Gastrocnemius medialis (tissue), 4 donors: ENCODE results near the gene MC5R. TPM values are rescaled to one million over a fixed set of nuclear protein-coding genes. Genes with fewer than 3 reads are reported as not detected.

Experiments used
- ATAC-seq, 2 donors: fragments of 150-250 bp; one replicate each; pipeline ENCODE4 v1.9.1; 2016
- DNase-seq, 2 donors: peaks; one replicate each; pipeline ENCODE4 v3.0.0-alpha.2; 2019
- H3K27ac ChIP-seq, 4 donors: fragments of 200-600 bp; sonication (generic); 1 replicate in 1 of 4; 2 replicates in 3 of 4; pipeline ENCODE4 v1.5.1; 2016 to 2018; ENCODE audit warnings: mild to moderate bottlenecking in 2 of 4, moderate library complexity in 1 of 4
- H3K27me3 ChIP-seq, 3 donors: fragments of 200-600 bp; sonication (generic) in 2 of 3; 1 replicate in 1 of 3; 2 replicates in 2 of 3; pipeline versions ENCODE4 v1.5.1 to v1.6.0; 2016 to 2019; ENCODE audit warnings: mild to moderate bottlenecking in 1 of 3, moderate library complexity in 1 of 3
- H3K36me3 ChIP-seq, 2 donors: fragments of 200-600 bp; sonication (generic) in 1 of 2; one replicate each; pipeline ENCODE4 v1.5.1; 2017 to 2018
- H3K4me1 ChIP-seq, 2 donors: fragments of 200-600 bp; sonication (generic) in 1 of 2; one replicate each; pipeline ENCODE4 v1.5.1; 2016 to 2017; ENCODE audit warnings: mild to moderate bottlenecking in 2 of 2
- H3K4me3 ChIP-seq, 4 donors: fragments of 200-600 bp; sonication (generic) in 3 of 4; 1 replicate in 1 of 4; 2 replicates in 3 of 4; pipeline ENCODE4 v1.5.1; 2016 to 2019; ENCODE audit warnings: mild to moderate bottlenecking in 2 of 4
- H3K9me3 ChIP-seq, 3 donors: fragments of 200-600 bp; sonication (generic) in 2 of 3; 1 replicate in 1 of 3; 2 replicates in 2 of 3; pipeline ENCODE4 v1.5.1; 2016 to 2019
- CTCF ChIP-seq, 5 experiments: fragments of 450-650 bp in 3 of 5; fragments of 200-600 bp in 2 of 5; sonication (generic) in 2 of 5; IDR thresholded peaks in 4 of 5; conservative IDR thresholded peaks in 1 of 5; 1 replicate in 4 of 5; 2 replicates in 1 of 5; pipeline ENCODE4 v1.5.1; 2016 to 2019; ENCODE audit warnings: antibody characterized with exemption in 5 of 5, mild to moderate bottlenecking in 3 of 5, moderate library complexity in 3 of 5
- POLR2A ChIP-seq, 2 donors: fragments of 450-650 bp; IDR thresholded peaks; one replicate each; pipeline ENCODE4 v1.6.1; 2017; ENCODE audit warnings: antibody characterized with exemption in 2 of 2, mild to moderate bottlenecking in 2 of 2, moderate library complexity in 2 of 2
- in situ Hi-C, 4 donors: fragments of 200-750 bp; cut with MboI; loops; one replicate each; pipeline versions ENCODE4 v1.15.0 to v1.8.0; 2017; ENCODE audit warnings: low sequenced_read_pairs in 4 of 4
- intact Hi-C: fragments of 100-400 bp; cut with DNase I; formaldehyde crosslinking; loops from one replicate; pipeline ENCODE4 v1.15.1; 2023; ENCODE audit warnings: low total_unique reads
- total RNA-seq, 4 donors: library from RNA; depleted of rRNA; stranded (reverse); fragments of >200 nt; gene quantifications; one replicate each; pipeline versions ENCODE4 v1.1.0 to v1.2.3, GENCODE V29; 2016

Gene MC5R
- total RNA-seq, 4 donors from 2014 or later, result not detected

- Histone ChIP-seq H3K4me3 (no peak overlapping the region), H3K27me3 (no peaks in the 10 kb centered on the region), H3K36me3 (no peaks in the 10 kb centered on the region), H3K9me3 (no peaks in the 10 kb centered on the region), H3K27ac (no peak overlapping the region), H3K4me1 (no peaks in the 10 kb centered on the region)
- no peak for TF ChIP-seq POLR2A (IDR thresholded peaks at IDR 0.05)
- no peak for TF ChIP-seq CTCF (IDR thresholded peaks at IDR 0.05 in 4 of 5, conservative IDR thresholded peaks at IDR 0.05 in 1 of 5)
- ATAC-seq, result no peak
- intact Hi-C loops (loop anchor here (10.0 kb wide), 1 partner anchor 596 kb away; the partner anchor contains the start of gene LDLRAD4), in situ Hi-C loops (loop anchor here in 3 of 4 donors (25.0 kb wide), 3 partner anchors 251 to 576 kb away; no protein-coding TSS in a partner anchor)
- DNase-seq, result no peak
Measured at GRCh38 chr18:13810950-13811485, 12.9 kb upstream of the MC5R start.

- H3K4me3 ChIP-seq, result no peak overlapping the region
- DNase-seq (no peak), ATAC-seq (no peak)
- H3K9me3 ChIP-seq, result no peaks in the 10 kb centered on the region
- intact Hi-C loops, result loop anchor here (10.0 kb wide), 1 partner anchor 597 kb away; the partner anchor contains the start of gene LDLRAD4
- in situ Hi-C loops, result loop anchor here in 3 of 4 donors (25.0 kb wide), 3 partner anchors 250 to 575 kb away; no protein-coding TSS in a partner anchor
- no peaks in the 10 kb centered on the region for H3K36me3 ChIP-seq
- no peak overlapping the region for H3K27ac ChIP-seq
- TF ChIP-seq CTCF (IDR thresholded peaks at IDR 0.05 in 4 of 5, conservative IDR thresholded peaks at IDR 0.05 in 1 of 5) (no peak), POLR2A (IDR thresholded peaks at IDR 0.05) (no peak)
- no peaks in the 10 kb centered on the region for H3K4me1 ChIP-seq
- no peaks in the 10 kb centered on the region for H3K27me3 ChIP-seq
Measured at GRCh38 chr18:13811993-13812392, 12.0 kb upstream of the MC5R start.

GRCh38 chr18:13813271-13813849, 10.6 kb upstream of the MC5R start:
- no peak overlapping the region for H3K4me3 ChIP-seq
- H3K9me3 ChIP-seq, result no peaks in the 10 kb centered on the region
- intact Hi-C loops, result loop anchor here (10.0 kb wide), 1 partner anchor 599 kb away; the partner anchor contains the start of gene LDLRAD4
- H3K27me3 ChIP-seq, result no peaks in the 10 kb centered on the region
- ATAC-seq (peak; percentile 77 to 87), DNase-seq (peak in 1 of 2 donors; percentile 16)
- in situ Hi-C loops, result loop anchor here in 3 of 4 donors (25.0 kb wide), 3 partner anchors 249 to 574 kb away; no protein-coding TSS in a partner anchor
- no peaks in the 10 kb centered on the region for H3K36me3 ChIP-seq
- no peak overlapping the region for H3K27ac ChIP-seq
- no peaks in the 10 kb centered on the region for H3K4me1 ChIP-seq
- TF ChIP-seq POLR2A (IDR thresholded peaks at IDR 0.05) (no peak), CTCF (IDR thresholded peaks at IDR 0.05 in 4 of 5, conservative IDR thresholded peaks at IDR 0.05 in 1 of 5) (peak; percentile 44 to 85 (median 60))

GRCh38 chr18:13826209-13826608, 2.3 kb downstream of the MC5R start:
- ATAC-seq, result no peak
- Histone ChIP-seq H3K27ac (no peak overlapping the region), H3K4me3 (no peak overlapping the region), H3K4me1 (peaks cover 0 to 4% of the 10 kb centered on the region in 2 donors), H3K9me3 (no peaks in the 10 kb centered on the region), H3K27me3 (peaks cover 13 to 27% (median 17%) of the 10 kb centered on the region in 3 donors), H3K36me3 (no peaks in the 10 kb centered on the region)
- TF ChIP-seq POLR2A (IDR thresholded peaks at IDR 0.05), result no peak
- no peak for TF ChIP-seq CTCF (IDR thresholded peaks at IDR 0.05 in 4 of 5, conservative IDR thresholded peaks at IDR 0.05 in 1 of 5)
- intact Hi-C loops, result no loop called here
- in situ Hi-C loops, result loop anchor here in 1 of 4 donors (25.0 kb wide), 1 partner anchor 561 kb away; no protein-coding TSS in a partner anchor
- no peak for DNase-seq
